PC-3 (cell line): ENCODE measurements around the gene ZC3H14. TPM values are rescaled to one million over a fixed set of nuclear protein-coding genes. Genes with fewer than 3 reads are reported as not detected.

Experiments used
- ATAC-seq: fragments of 200-7000 bp; cut with Tn5 transposase; 2 replicates; pipeline ENCODE4 v1.9.1; 2020; ENCODE audit warnings: mild to moderate bottlenecking, moderate library complexity
- BruUV-seq: library from RNA; stranded (reverse); fragments of 400-500 nt; replicated peaks from 2 replicates; lab custom pipeline; 2021; lab: Mats Ljungman, UMichigan
- CTCF ChIA-PET: fragments of 300-600 bp; sonication (Branson Sonifier 250); formaldehyde crosslinking; loops from one replicate; lab custom pipeline; 2022; ENCODE audit warnings: antibody characterized with exemption; lab: Charles Lee
- POLR2A ChIA-PET: fragments of 300-600 bp; sonication (Branson Sonifier 250); formaldehyde crosslinking; loops from one replicate; lab custom pipeline; 2022; ENCODE audit warnings: antibody characterized with exemption; ENCODE audit not compliant: unreplicated experiment; lab: Charles Lee
- DNase-seq: peaks from one replicate; pipeline ENCODE4 v3.0.0-alpha.2; 2015
- H2AFZ ChIP-seq: fragments of 300-600 bp; sonication (generic); 2 replicates; pipeline ENCODE4 v1.6.0; 2016; ENCODE audit warnings: antibody characterized with exemption, low read length
- H3F3A ChIP-seq: fragments of 300-600 bp; sonication (generic); one replicate; pipeline ENCODE4 v1.6.0; 2017; ENCODE audit warnings: antibody characterized with exemption, low read length, control low read depth, mild to moderate bottlenecking; ENCODE audit not compliant: unreplicated experiment
- H3K27ac ChIP-seq: fragments of 300-600 bp; sonication (generic); 2 replicates; pipeline ENCODE4 v1.5.1; 2016; ENCODE audit warnings: mild to moderate bottlenecking, low read length
- H3K27me3 ChIP-seq: fragments of 300-600 bp; sonication (generic); 2 replicates; pipeline ENCODE4 v1.6.1; 2016; ENCODE audit warnings: low read length, mixed read lengths
- H3K36me3 ChIP-seq: fragments of 300-600 bp; sonication (generic); 2 replicates; pipeline ENCODE4 v1.6.1; 2016; ENCODE audit warnings: low read depth, mixed run types, low read length, mixed read lengths
- H3K4me1 ChIP-seq: fragments of 300-600 bp; sonication (generic); 2 replicates; pipeline ENCODE4 v1.5.1; 2016; ENCODE audit warnings: low read length; ENCODE audit not compliant: insufficient read depth
- H3K4me2 ChIP-seq: fragments of 300-600 bp; sonication (generic); 2 replicates; pipeline ENCODE4 v1.6.0; 2016; ENCODE audit warnings: low read length
- H3K4me3 ChIP-seq: fragments of 300-600 bp; sonication (generic); 2 replicates; pipeline ENCODE4 v1.5.1; 2016; ENCODE audit warnings: mild to moderate bottlenecking, low read length, mixed read lengths
- H3K79me2 ChIP-seq: fragments of 300-600 bp; sonication (generic); 2 replicates; pipeline ENCODE4 v1.6.1; 2017; ENCODE audit warnings: low read length, mixed read lengths
- H3K9ac ChIP-seq: fragments of 300-600 bp; sonication (generic); 2 replicates; pipeline ENCODE4 v1.6.0; 2016; ENCODE audit warnings: mild to moderate bottlenecking, low read length
- H3K9me2 ChIP-seq: fragments of 300-600 bp; sonication (generic); replicated peaks from 2 replicates; pipeline ENCODE4 v1.6.1; 2016; ENCODE audit warnings: mixed run types, low read length, mixed read lengths
- H3K9me3 ChIP-seq: fragments of 300-600 bp; sonication (generic); 2 replicates; pipeline ENCODE4 v1.6.1; 2016; ENCODE audit warnings: low read length, mixed read lengths
- H4K20me1 ChIP-seq: fragments of 300-600 bp; sonication (generic); 2 replicates; pipeline ENCODE4 v1.6.1; 2016; ENCODE audit warnings: low read length, mixed read lengths
- CTCF ChIP-seq: fragments of 300-600 bp; sonication (generic); conservative IDR thresholded peaks from 2 replicates; pipeline ENCODE4 v1.5.1; 2017; ENCODE audit warnings: antibody characterized with exemption, low read depth, mild to moderate bottlenecking, low read length
- EZH2 ChIP-seq: fragments of 300-600 bp; sonication (generic); IDR thresholded peaks from one replicate; pipeline ENCODE4 v1.6.1; 2017; ENCODE audit warnings: antibody characterized with exemption, mild to moderate bottlenecking, low read length; ENCODE audit not compliant: unreplicated experiment
- EZH2phosphoT487 ChIP-seq: fragments of 300-600 bp; sonication (generic); IDR thresholded peaks from 2 replicates; pipeline ENCODE4 v1.6.1; 2018; ENCODE audit warnings: mild to moderate bottlenecking, antibody characterized with exemption, low read length, borderline replicate concordance
- intact Hi-C: fragments of 100-400 bp; cut with micrococcal nuclease; formaldehyde crosslinking; loops from 2 replicates; pipeline ENCODE4 v1.9.0; 2023
- total RNA-seq: library from RNA; depleted of rRNA; stranded (reverse); fragments of >200 nt; gene quantifications from 2 replicates; pipeline ENCODE4 v1.2.3, GENCODE V29; 2014

ZC3H14 gene
- total RNA-seq, 1 experiment from 2014 or later: 58.2 TPM

- no peak for ATAC-seq
- POLR2A ChIA-PET: no interaction called here
- CTCF ChIA-PET: no interaction called here
Observed at GRCh38 chr14:88533064-88533602, 29.7 kb upstream of the ZC3H14 start.

GRCh38 chr14:88535149-88535548 is 27.7 kb upstream of the ZC3H14 start:
- TF ChIP-seq EZH2: no peak
- no peak for TF ChIP-seq CTCF
- TF ChIP-seq EZH2phosphoT487: no peak
- ChIA-PET CTCF (no interaction called here), POLR2A (no interaction called here)
- H3K79me2 ChIP-seq: no peaks in the 10 kb centered on the region
- no peak overlapping the region for H2AFZ ChIP-seq
- no peaks in the 10 kb centered on the region for H3K9me2 ChIP-seq
- no peaks in the 10 kb centered on the region for H3K9me3 ChIP-seq
- H3K27ac ChIP-seq: no peak overlapping the region
- no peak overlapping the region for H3K4me3 ChIP-seq
- intact Hi-C loops: no loop called here
- H4K20me1 ChIP-seq: no peaks in the 10 kb centered on the region
- H3K36me3 ChIP-seq: 0 out of 2 replicates have a peak, but pooled peaks cover 3% of the 10 kb centered on the region
- no peak overlapping the region for H3K9ac ChIP-seq
- H3K4me2 ChIP-seq: no peak overlapping the region
- H3K4me1 ChIP-seq: no peaks in the 10 kb centered on the region
- ATAC-seq: peak; percentile 43; the same call in 1 of the 2 replicates
- H3K27me3 ChIP-seq: no peaks in the 10 kb centered on the region
- H3F3A ChIP-seq: no peaks in the 10 kb centered on the region
- BruUV-seq: no TSS peak
- no peak for DNase-seq

More at GRCh38 chr14:88533064-88533602, 29.7 kb upstream of the ZC3H14 start:
- no TSS peak for BruUV-seq
- Histone ChIP-seq H3K9ac (no peak overlapping the region), H3K27me3 (no peaks in the 10 kb centered on the region), H3K4me3 (no peak overlapping the region), H3K9me3 (no peaks in the 10 kb centered on the region), H3F3A (no peaks in the 10 kb centered on the region), H3K27ac (no peak overlapping the region), H3K4me2 (no peak overlapping the region), H3K36me3 (0 out of 2 replicates have a peak, but pooled peaks cover 4% of the 10 kb centered on the region), H3K79me2 (no peaks in the 10 kb centered on the region), H3K9me2 (no peaks in the 10 kb centered on the region), H2AFZ (no peak overlapping the region), H3K4me1 (no peaks in the 10 kb centered on the region), H4K20me1 (no peaks in the 10 kb centered on the region)
- no peak for DNase-seq
- intact Hi-C loops: no loop called here
- TF ChIP-seq EZH2phosphoT487 (no peak), CTCF (no peak), EZH2 (no peak)

GRCh38 chr14:88535813-88536212 is 27.0 kb upstream of the ZC3H14 start:
- TF ChIP-seq EZH2phosphoT487 (no peak), EZH2 (no peak), CTCF (no peak)
- Histone ChIP-seq H3K27ac (no peak overlapping the region), H3K4me2 (no peak overlapping the region), H3K4me1 (no peaks in the 10 kb centered on the region), H2AFZ (no peak overlapping the region), H3K27me3 (no peaks in the 10 kb centered on the region), H3F3A (no peaks in the 10 kb centered on the region), H3K79me2 (no peaks in the 10 kb centered on the region), H3K9ac (no peak overlapping the region), H3K9me2 (no peaks in the 10 kb centered on the region), H4K20me1 (no peaks in the 10 kb centered on the region), H3K36me3 (no peaks in the 10 kb centered on the region), H3K9me3 (no peaks in the 10 kb centered on the region), H3K4me3 (no peak overlapping the region)
- DNase-seq: no peak
- ATAC-seq: no peak
- intact Hi-C loops: no loop called here
- no TSS peak for BruUV-seq
- ChIA-PET POLR2A (no interaction called here), CTCF (no interaction called here)
